Liver (tissue), 9 donors: ENCODE data around the gene RNF135. TPM values are rescaled to one million over a fixed set of nuclear protein-coding genes. Genes with fewer than 3 reads are reported as not detected.
A peak's percentile ranks its signal among the peaks of the same experiment; 100 is the strongest.

ENCODE experiments used
- DNase-seq: peaks from one replicate; pipeline ENCODE4 v3.0.0-alpha.2; 2017; ENCODE audit warnings: low spot score
- H3K27ac ChIP-seq, 2 donors: one replicate each; pipeline ENCODE4 v1.7.0; 2013; ENCODE audit warnings: inconsistent platforms in 2 of 2, low read length in 2 of 2, control low read depth in 1 of 2, low read depth in 1 of 2, mild to moderate bottlenecking in 1 of 2
- H3K27me3 ChIP-seq, 4 donors: one replicate each; pipeline versions ENCODE4 v1.6.1 to v1.7.0; 2013; ENCODE audit warnings: low read length in 3 of 4, inconsistent platforms in 1 of 4, mild to moderate bottlenecking in 1 of 4, moderate library complexity in 1 of 4; ENCODE audit not compliant: control insufficient read depth in 4 of 4, insufficient read depth in 4 of 4
- H3K36me3 ChIP-seq, 4 donors: one replicate each; pipeline versions ENCODE4 v1.6.1 to v1.7.0; 2013; ENCODE audit warnings: low read length in 3 of 4, mild to moderate bottlenecking in 3 of 4, low read depth in 1 of 4, moderate library complexity in 1 of 4; ENCODE audit not compliant: control insufficient read depth in 4 of 4, insufficient read depth in 3 of 4
- H3K4me1 ChIP-seq, 4 donors: one replicate each; pipeline versions ENCODE4 v1.6.1 to v1.7.0; 2013; ENCODE audit warnings: low read length in 3 of 4, mild to moderate bottlenecking in 3 of 4, moderate library complexity in 1 of 4; ENCODE audit not compliant: control insufficient read depth in 4 of 4, insufficient read depth in 4 of 4
- H3K4me3 ChIP-seq, 3 donors: one replicate each; pipeline versions ENCODE4 v1.6.1 to v1.7.0; 2013; ENCODE audit warnings: low read length in 3 of 3, control low read depth in 1 of 3, low read depth in 1 of 3, mild to moderate bottlenecking in 1 of 3
- H3K9ac ChIP-seq, 2 donors: one replicate each; pipeline ENCODE4 v1.7.0; 2013; ENCODE audit warnings: low read length in 2 of 2, mild to moderate bottlenecking in 2 of 2, moderate library complexity in 2 of 2, control low read depth in 1 of 2, low read depth in 1 of 2
- H3K9me3 ChIP-seq, 4 donors: one replicate each; pipeline versions ENCODE4 v1.6.1 to v1.7.0; 2013; ENCODE audit warnings: low read length in 3 of 4; ENCODE audit not compliant: control insufficient read depth in 4 of 4
- CTCF ChIP-seq: fragments of 150-350 bp; IDR thresholded peaks from 2 replicates; pipeline ENCODE4 v1.5.1; 2017; ENCODE audit warnings: improper control_type of control experiment, low read depth, low read length; ENCODE audit not compliant: missing input control
- FOXA1 ChIP-seq: IDR thresholded peaks from 2 replicates; pipeline ENCODE4 v1.6.1; 2016; ENCODE audit warnings: antibody characterized with exemption
- FOXA2 ChIP-seq: IDR thresholded peaks from 2 replicates; pipeline ENCODE4 v1.6.1; 2016; ENCODE audit warnings: antibody characterized with exemption
- NR2F2 ChIP-seq: IDR thresholded peaks from 2 replicates; pipeline ENCODE4 v1.6.1; 2016; ENCODE audit warnings: antibody characterized with exemption
- REST ChIP-seq: IDR thresholded peaks from 2 replicates; pipeline ENCODE4 v1.6.1; 2016; ENCODE audit warnings: antibody characterized with exemption, mild to moderate bottlenecking
- YY1 ChIP-seq: IDR thresholded peaks from 2 replicates; pipeline ENCODE4 v1.6.1; 2016; ENCODE audit warnings: antibody characterized with exemption, mild to moderate bottlenecking
- ZBTB33 ChIP-seq: IDR thresholded peaks from 2 replicates; pipeline ENCODE4 v1.6.1; 2016; ENCODE audit warnings: antibody characterized with exemption
- WGBS: extraction: QIAGEN DNeasy Blood & Tissue Kit; methylation state at CpG from one replicate; pipeline ENCODE4 v1.1.7; 2013; 5-methylcytosine and 5-hydroxymethylcytosine counted together
- polyA plus RNA-seq, 2 donors: library from polyadenylated mRNA; stranded (reverse) in 1 of 2; unstranded in 1 of 2; fragments of 200-250 nt in 1 of 2; fragments of >200 nt in 1 of 2; fragmentation: Nextera tagmentation in 1 of 2; extraction: Ambion mirVana in 1 of 2; gene quantifications; one replicate each; pipeline versions ENCODE4 v1.2.1 to v1.2.3, GENCODE V29; 2013 to 2015
- total RNA-seq, 2 donors: library from RNA; depleted of rRNA; stranded (reverse); fragments of >200 nt; gene quantifications; one replicate each; pipeline ENCODE4 v1.2.3, GENCODE V29; 2014
- donor health status: healthy.
- donor health status: healthy.
- donor health status: healthy.
- donor health status: healthy.
- donor health status: healthy.

RNF135 gene
- total and polyA plus RNA-seq, 4 donors, result 3.4 to 5.5 (median 3.7) TPM

GRCh38 chr17:30956764-30957374, 14.0 kb upstream of the RNF135 start:
- 69% methylated on average over 8 of the region's 8 CpGs for WGBS
- no peak for DNase-seq
- TF ChIP-seq FOXA1, result no peak
- no peak for TF ChIP-seq FOXA2
- TF ChIP-seq NR2F2, result peak; percentile 24
- no peak for TF ChIP-seq YY1
- TF ChIP-seq ZBTB33, result no peak
- Histone ChIP-seq H3K27me3 (no peaks in the 10 kb centered on the region), H3K4me1 (peaks cover 0 to 6% (median 0%) of the 10 kb centered on the region in 4 donors), H3K27ac (peak overlapping the region in 1 of 2 donors; percentile 47), H3K4me3 (no peak overlapping the region), H3K9me3 (no peaks in the 10 kb centered on the region), H3K9ac (no peak overlapping the region), H3K36me3 (no peaks in the 10 kb centered on the region)

GRCh38 chr17:30957741-30958140, 13.1 kb upstream of the RNF135 start:
- 92% methylated on average over 6 of the region's 6 CpGs for WGBS
- Histone ChIP-seq H3K4me1 (peaks cover 0 to 6% (median 0%) of the 10 kb centered on the region in 4 donors), H3K27ac (no peak overlapping the region), H3K27me3 (no peaks in the 10 kb centered on the region), H3K9ac (no peak overlapping the region), H3K9me3 (no peaks in the 10 kb centered on the region), H3K36me3 (no peaks in the 10 kb centered on the region), H3K4me3 (no peak overlapping the region)
- no peak for DNase-seq
- TF ChIP-seq FOXA1 (no peak), REST (no peak)

GRCh38 chr17:30958187-30958586, 12.7 kb upstream of the RNF135 start:
- no peaks in the 10 kb centered on the region for H3K27me3 ChIP-seq
- no peak for TF ChIP-seq CTCF
- no peak overlapping the region for H3K4me3 ChIP-seq
- H3K9ac ChIP-seq, result no peak overlapping the region
- no peak overlapping the region for H3K27ac ChIP-seq
- H3K4me1 ChIP-seq, result peaks cover 0 to 6% (median 0%) of the 10 kb centered on the region in 4 donors
- 78% methylated on average over 7 of the region's 7 CpGs for WGBS
- no peak for DNase-seq
- H3K36me3 ChIP-seq, result no peaks in the 10 kb centered on the region
- H3K9me3 ChIP-seq, result no peaks in the 10 kb centered on the region
